ENCODE measurements around the gene P2RY11. TPM values are rescaled to one million over a fixed set of nuclear protein-coding genes. Genes with fewer than 3 reads are reported as not detected.

The P2RY11 gene
- total and polyA plus RNA-seq, 8 donors: 8.4 to 24.4 (median 12.9) TPM

DNA sequence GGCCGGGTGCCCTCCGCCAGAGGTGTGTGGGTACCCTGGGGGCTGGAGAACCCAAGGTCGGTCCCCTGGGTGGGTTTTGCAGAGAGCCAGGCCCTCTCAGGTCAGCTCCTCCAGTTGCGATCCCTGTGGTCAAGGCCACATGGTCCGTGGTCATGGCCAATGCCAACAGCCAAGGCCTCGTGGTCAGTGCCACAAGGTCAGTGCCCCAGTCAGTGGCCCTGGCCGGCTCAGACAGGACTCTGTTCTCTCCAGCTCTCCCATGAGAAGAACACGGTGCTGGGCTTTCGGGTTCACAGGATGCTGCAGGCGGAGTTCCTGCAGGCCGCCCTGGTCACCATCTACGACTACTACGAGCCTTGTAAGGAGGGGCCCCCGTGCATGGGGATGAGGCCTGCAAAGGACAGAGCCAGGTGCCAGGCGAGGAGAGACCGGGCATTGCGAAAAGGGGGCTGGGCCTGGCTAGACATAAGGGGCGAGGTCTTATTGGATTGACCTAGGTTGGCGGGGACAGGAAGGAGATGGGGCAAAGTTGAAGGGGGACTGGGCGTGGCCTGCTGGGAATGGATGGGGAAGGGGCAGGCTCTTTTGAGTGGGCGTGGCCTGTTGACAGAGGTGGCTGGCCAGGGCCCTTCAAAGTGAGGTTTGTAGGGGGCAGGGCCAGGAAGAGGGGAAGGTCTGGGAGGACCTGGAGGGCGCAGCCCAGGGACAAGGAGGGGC, 40.6 kb upstream of the P2RY11 start:
- Histone ChIP-seq H3K36me3 (no peaks in the 10 kb centered on the region), H3K27me3 (peaks cover 0 to 10% of the 10 kb centered on the region in 2 donors), H3K9me3 (peaks cover 0 to 11% of the 10 kb centered on the region in 2 donors), H3K4me1 (no peaks in the 10 kb centered on the region), H3K27ac (no peak overlapping the region), H3K4me3 (no peak overlapping the region)
- intact Hi-C loops (cut with DNase I): no loop called here
- TF ChIP-seq CTCF (IDR thresholded peaks at IDR 0.05): no peak
- no peak for DNase-seq
- ATAC-seq: no peak

DNA sequence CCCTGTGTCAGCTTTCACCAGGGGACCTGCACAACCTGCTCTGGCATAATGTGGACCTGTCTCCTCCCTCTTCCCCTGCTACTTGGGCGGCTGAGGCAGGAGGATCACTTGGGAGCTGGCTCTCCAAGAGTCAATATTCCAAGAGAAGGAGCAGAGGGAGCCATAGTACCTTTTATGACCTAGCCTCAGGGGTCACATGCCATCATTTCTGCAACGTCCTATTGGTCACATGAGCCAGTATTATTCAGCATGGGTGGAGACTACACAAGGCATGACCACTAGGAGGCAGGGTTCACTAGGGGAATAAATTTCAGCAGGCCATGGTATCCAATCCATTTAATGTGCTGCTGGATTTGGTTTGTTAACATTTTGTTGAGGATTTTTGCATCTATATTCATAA, 37.3 kb upstream of the P2RY11 start:
- intact Hi-C loops (cut with DNase I): no loop called here
- Histone ChIP-seq H3K36me3 (no peaks in the 10 kb centered on the region), H3K27me3 (peaks cover 0 to 3% of the 10 kb centered on the region in 2 donors), H3K9me3 (peaks cover 0 to 11% of the 10 kb centered on the region in 2 donors), H3K4me1 (no peaks in the 10 kb centered on the region), H3K4me3 (no peak overlapping the region), H3K27ac (no peak overlapping the region)
- DNase-seq: no peak
- ATAC-seq: peak; percentile 32
- peak in 1 of 2 donors; percentile 24 for TF ChIP-seq CTCF (IDR thresholded peaks at IDR 0.05)

DNA sequence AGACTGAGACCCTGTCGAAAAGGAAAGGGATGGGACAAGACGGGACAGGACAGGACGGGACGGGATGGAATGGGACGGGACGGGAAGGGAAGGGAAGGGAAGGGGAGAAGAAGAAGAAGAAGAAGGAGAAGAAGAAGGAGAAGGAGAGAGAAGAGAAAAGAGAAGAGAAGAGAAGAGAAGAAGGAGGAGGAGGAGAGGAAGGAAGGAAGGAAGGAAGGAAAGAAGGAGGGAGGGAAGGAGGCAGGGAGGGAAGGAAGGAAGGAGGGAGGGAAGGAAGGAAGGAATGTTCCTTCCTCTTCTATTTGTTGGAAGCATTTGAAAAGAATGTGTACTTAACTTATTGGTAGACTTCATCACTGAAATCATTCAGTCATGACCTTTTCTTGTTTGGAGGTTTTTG, 35.0 kb upstream of the P2RY11 start:
- intact Hi-C loops (cut with DNase I): no loop called here
- no peak for TF ChIP-seq CTCF (IDR thresholded peaks at IDR 0.05)

GRCh38 chr19:10078329-10078728, 33.2 kb upstream of the P2RY11 start:
- DNase-seq (no peak), ATAC-seq (peak; percentile 64)
- no peak overlapping the region for H3K27ac ChIP-seq
- no peaks in the 10 kb centered on the region for H3K27me3 ChIP-seq
- no peak for TF ChIP-seq CTCF (IDR thresholded peaks at IDR 0.05)
- H3K4me1 ChIP-seq: no peaks in the 10 kb centered on the region
- H3K9me3 ChIP-seq: peaks cover 0 to 9% of the 10 kb centered on the region in 2 donors
- no peak overlapping the region for H3K4me3 ChIP-seq
- intact Hi-C loops (cut with DNase I): no loop called here
- no peaks in the 10 kb centered on the region for H3K36me3 ChIP-seq

More for the DNA sequence above, 35.0 kb upstream of the P2RY11 start:
- peaks cover 0 to 11% of the 10 kb centered on the region in 2 donors for H3K9me3 ChIP-seq
- no peak overlapping the region for H3K27ac ChIP-seq
- no peak overlapping the region for H3K4me3 ChIP-seq
- no peaks in the 10 kb centered on the region for H3K36me3 ChIP-seq
- ATAC-seq (no peak), DNase-seq (no peak)
- no peaks in the 10 kb centered on the region for H3K4me1 ChIP-seq
- H3K27me3 ChIP-seq: no peaks in the 10 kb centered on the region

DNA sequence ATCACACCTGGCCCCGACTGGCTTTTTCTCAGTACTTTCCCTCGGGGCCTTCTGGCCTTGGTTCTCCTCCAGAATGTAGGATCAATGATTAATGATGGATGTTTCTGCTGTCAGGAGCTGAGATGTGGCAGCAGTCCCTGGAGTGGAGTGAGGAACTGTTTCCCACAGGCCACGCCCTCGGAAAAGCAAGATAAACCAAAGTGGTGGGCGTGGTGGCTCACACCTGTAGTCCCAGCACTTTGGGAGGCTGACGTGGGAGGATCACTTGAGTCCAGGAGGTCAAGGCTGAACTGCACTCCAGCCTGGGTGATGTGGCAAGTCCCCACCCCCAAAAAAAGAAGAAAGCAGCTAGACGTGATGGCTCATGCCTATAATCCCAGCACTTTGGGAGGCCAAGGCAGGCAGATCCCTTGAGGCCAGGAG, 32.5 kb upstream of the P2RY11 start:
- no peaks in the 10 kb centered on the region for H3K27me3 ChIP-seq
- H3K9me3 ChIP-seq: peaks cover 0 to 3% of the 10 kb centered on the region in 2 donors
- H3K4me3 ChIP-seq: no peak overlapping the region
- ATAC-seq: peak; percentile 35
- intact Hi-C loops (cut with DNase I): no loop called here
- TF ChIP-seq CTCF (IDR thresholded peaks at IDR 0.05): no peak
- no peak for DNase-seq
- no peaks in the 10 kb centered on the region for H3K4me1 ChIP-seq
- no peaks in the 10 kb centered on the region for H3K36me3 ChIP-seq
- no peak overlapping the region for H3K27ac ChIP-seq

Data from left lung (tissue), 10 donors.